Sigmoid colon (tissue), 7 donors: ENCODE data around the gene GTF2IRD1. TPM values are rescaled to one million over a fixed set of nuclear protein-coding genes. Genes with fewer than 3 reads are reported as not detected.
"Not testable (repeated sequence)": the region's sequence is repeated elsewhere in the genome, so short reads cannot be mapped to it uniquely, and the experiment has no call there.

Experiments used
- DNase-seq: peaks from one replicate; pipeline ENCODE4 v3.0.0-alpha.2; 2019
- H3K27ac ChIP-seq, 4 donors: fragments of 200-600 bp; sonication (generic); one replicate each; pipeline ENCODE4 v1.5.1; 2016 to 2019; ENCODE audit warnings: mild to moderate bottlenecking in 1 of 4
- H3K27me3 ChIP-seq, 3 donors: fragments of 200-600 bp; sonication (generic); one replicate each; pipeline ENCODE4 v1.5.1; 2019; ENCODE audit warnings: mild to moderate bottlenecking in 1 of 3
- H3K36me3 ChIP-seq, 4 donors: fragments of 200-600 bp; sonication (generic); one replicate each; pipeline ENCODE4 v1.5.1; 2016 to 2019
- H3K4me1 ChIP-seq, 4 donors: fragments of 200-600 bp; sonication (generic); one replicate each; pipeline ENCODE4 v1.5.1; 2017 to 2019
- H3K4me3 ChIP-seq, 4 donors: fragments of 200-600 bp; sonication (generic); one replicate each; pipeline ENCODE4 v1.5.1; 2017 to 2019; ENCODE audit warnings: mild to moderate bottlenecking in 2 of 4, moderate library complexity in 1 of 4
- H3K9me3 ChIP-seq, 4 donors: fragments of 200-600 bp in 3 of 4; sonication (generic) in 3 of 4; one replicate each; pipeline versions ENCODE4 v1.5.1 to v1.6.1; 2013 to 2019
- CTCF ChIP-seq, 4 experiments: fragments of 450-650 bp in 3 of 4; fragments of 200-600 bp in 1 of 4; IDR thresholded peaks; one replicate each; pipeline ENCODE4 v1.5.1; 2016 to 2019; ENCODE audit warnings: antibody characterized with exemption in 4 of 4, mild to moderate bottlenecking in 3 of 4, moderate library complexity in 2 of 4
- EP300 ChIP-seq, 4 donors: sonication (generic); formaldehyde crosslinking; IDR thresholded peaks; one replicate each; pipeline ENCODE4 v1.6.1; 2017; ENCODE audit warnings: antibody characterized with exemption in 4 of 4
- POLR2A ChIP-seq, 2 donors: fragments of 450-650 bp; IDR thresholded peaks; one replicate each; pipeline ENCODE4 v1.6.1; 2016; ENCODE audit warnings: antibody characterized with exemption in 2 of 2, mild to moderate bottlenecking in 2 of 2, moderate library complexity in 2 of 2
- POLR2AphosphoS5 ChIP-seq, 4 donors: sonication (generic); formaldehyde crosslinking; IDR thresholded peaks; one replicate each; pipeline ENCODE4 v1.6.1; 2017; ENCODE audit warnings: antibody characterized with exemption in 4 of 4
- WGBS, 2 donors: extraction: QIAGEN DNeasy Blood & Tissue Kit; methylation state at CpG; one replicate each; pipeline ENCODE4 v1.1.7; 2013; 5-methylcytosine and 5-hydroxymethylcytosine counted together
- intact Hi-C: fragments of 100-400 bp; cut with DNase I; formaldehyde crosslinking; loops from one replicate; pipeline ENCODE4 v1.15.1; 2023
- polyA plus RNA-seq, 3 donors: library from polyadenylated mRNA; stranded (reverse); fragments of 200-250 nt; gene quantifications; one replicate each; pipeline ENCODE4 v1.2.3, GENCODE V29; 2013
- small RNA-seq, 3 donors: library from RNA; depleted of rRNA; stranded (forward); fragments of <200 nt; gene quantifications; one replicate each; pipeline ENCODE3, GENCODE V24; 2016
- total RNA-seq, 4 donors: library from RNA; depleted of rRNA; stranded (reverse); fragments of >200 nt; gene quantifications; one replicate each; pipeline ENCODE4 v1.1.0, GENCODE V29; 2016
- donor health status: healthy with polysubstance abuse.
- donor health status: Bipolar disorder and iron deficiency.
- donor health status: healthy.

Gene GTF2IRD1
- total and polyA plus RNA-seq, 7 donors = 1.8 to 24.2 (median 15.0) TPM

GRCh38 chr7:74632505-74632904 is 178.8 kb downstream of the GTF2IRD1 start:
- Histone ChIP-seq H3K27ac (no peak overlapping the region), H3K27me3 (no peaks in the 10 kb centered on the region), H3K9me3 (no peaks in the 10 kb centered on the region), H3K36me3 (no peaks in the 10 kb centered on the region), H3K4me3 (no peak overlapping the region), H3K4me1 (peaks cover 0 to 27% (median 24%) of the 10 kb centered on the region in 4 donors)
- intact Hi-C loops = no loop called here
- DNase-seq = no peak
- WGBS, 2 donors = 84% methylated on average over 8 of the region's 8 CpGs
- no peak for TF ChIP-seq POLR2A (IDR thresholded peaks at IDR 0.05)
- no peak for TF ChIP-seq EP300 (IDR thresholded peaks at IDR 0.05)
- TF ChIP-seq CTCF (IDR thresholded peaks at IDR 0.05) = no peak
- no peak for TF ChIP-seq POLR2AphosphoS5 (IDR thresholded peaks at IDR 0.05)

- peaks cover 0 to 17% (median 16%) of the 10 kb centered on the region in 4 donors for H3K4me1 ChIP-seq
- no peaks in the 10 kb centered on the region for H3K9me3 ChIP-seq
- DNase-seq = no peak
- H3K27me3 ChIP-seq = no peaks in the 10 kb centered on the region
- H3K4me3 ChIP-seq = no peak overlapping the region
- no peak overlapping the region for H3K27ac ChIP-seq
- intact Hi-C loops = no loop called here
- TF ChIP-seq CTCF (IDR thresholded peaks at IDR 0.05) (no peak), EP300 (IDR thresholded peaks at IDR 0.05) (no peak), POLR2A (IDR thresholded peaks at IDR 0.05) (no peak), POLR2AphosphoS5 (IDR thresholded peaks at IDR 0.05) (no peak)
- no peaks in the 10 kb centered on the region for H3K36me3 ChIP-seq
- 39 to 79% methylated on average over 9 of the region's 9 CpGs for WGBS, 2 donors
These were observed 179.8 kb downstream of the GTF2IRD1 start for GRCh38 chr7:74633451-74633921.

- TF ChIP-seq POLR2A (IDR thresholded peaks at IDR 0.05) = no peak
- TF ChIP-seq EP300 (IDR thresholded peaks at IDR 0.05) = no peak
- TF ChIP-seq CTCF (IDR thresholded peaks at IDR 0.05) = no peak
- TF ChIP-seq POLR2AphosphoS5 (IDR thresholded peaks at IDR 0.05) = no peak
- H3K4me3 ChIP-seq = no peak overlapping the region
- intact Hi-C loops = no loop called here
- H3K36me3 ChIP-seq = no peaks in the 10 kb centered on the region
- H3K27me3 ChIP-seq = no peaks in the 10 kb centered on the region
- 98% methylated on average over 7 of the region's 7 CpGs for WGBS, 2 donors
- DNase-seq = no peak
- no peak overlapping the region for H3K27ac ChIP-seq
- peaks cover 0 to 16% (median 14%) of the 10 kb centered on the region in 4 donors for H3K4me1 ChIP-seq
- no peaks in the 10 kb centered on the region for H3K9me3 ChIP-seq
These were observed 184.0 kb downstream of the GTF2IRD1 start for GRCh38 chr7:74637745-74638144.

- WGBS, 2 donors = 7 to 36% methylated on average over 10 of the region's 11 CpGs
- H3K4me1 ChIP-seq, H3K36me3 ChIP-seq, DNase-seq, H3K9me3 ChIP-seq, H3K27me3 ChIP-seq, intact Hi-C loops: not testable (repeated sequence)
- peak overlapping the region in 3 of 4 donors; percentile 31 to 54 (median 47) for H3K27ac ChIP-seq
- peak overlapping the region in 2 of 4 donors; percentile 19 to 29 for H3K4me3 ChIP-seq
These were observed 196.3 kb downstream of the GTF2IRD1 start for GRCh38 chr7:74650055-74650454.

- H3K9me3 ChIP-seq, H3K4me1 ChIP-seq, H3K27me3 ChIP-seq, intact Hi-C loops, DNase-seq, H3K36me3 ChIP-seq: not testable (repeated sequence)
- Histone ChIP-seq H3K4me3 (peak overlapping the region in 1 of 4 donors; percentile 29), H3K27ac (peak overlapping the region in 2 of 4 donors; percentile 34 to 54)
- 70 to 80% methylated on average over 7 of the region's 9 CpGs for WGBS, 2 donors
These were observed 196.9 kb downstream of the GTF2IRD1 start for GRCh38 chr7:74650493-74651132.

- H3K4me3 ChIP-seq, H3K27me3 ChIP-seq, H3K9me3 ChIP-seq, DNase-seq, H3K27ac ChIP-seq, intact Hi-C loops, H3K4me1 ChIP-seq, H3K36me3 ChIP-seq: not testable (repeated sequence)
- WGBS, 2 donors = 91 to 94% methylated on average over 12 of the region's 12 CpGs
These were observed 197.4 kb downstream of the GTF2IRD1 start for GRCh38 chr7:74651133-74651504.

Small RNAs within 50 kb of the gene (small RNA-seq; reads per million reads assigned to genes)
- gene RNA5SP233 = 0 reads per million in 3 donors

Other genes with a start within 250 kb of the GTF2IRD1 start
- 10 to 100 TPM in 1 of 4 donors, 1 to 10 TPM in 3; 2.5 to 13.0 (median 4.4) TPM for gene LAT2, start 243.9 kb upstream of the GTF2IRD1 start, total RNA-seq
- 10 to 100 TPM in 2 of 3 donors, 1 to 10 TPM in 1; 4.8 to 31.1 (median 16.2) TPM for gene LAT2, start 243.9 kb upstream of the GTF2IRD1 start, polyA plus RNA-seq
- 10 to 100 TPM in 3 of 4 donors, 1 to 10 TPM in 1; 3.3 to 17.8 (median 14.8) TPM for gene RFC2, start 199.5 kb upstream of the GTF2IRD1 start, total RNA-seq
- gene RFC2, start 199.5 kb upstream of the GTF2IRD1 start, polyA plus RNA-seq = 10 to 100 TPM; 18.0 to 30.0 (median 22.2) TPM
- 10 to 100 TPM; 20.7 to 35.5 (median 22.3) TPM for gene CLIP2, start 164.5 kb upstream of the GTF2IRD1 start, total RNA-seq
- 10 to 100 TPM; 23.4 to 56.4 (median 40.2) TPM for gene CLIP2, start 164.5 kb upstream of the GTF2IRD1 start, polyA plus RNA-seq
- 100 to 1,000 TPM; 113 to 181 (median 142) TPM for gene GTF2I, start 203.8 kb downstream of the GTF2IRD1 start, total RNA-seq
- 10 to 100 TPM in 2 of 3 donors, 1 to 10 TPM in 1; 9.6 to 40.0 (median 26.4) TPM for gene GTF2I, start 203.8 kb downstream of the GTF2IRD1 start, polyA plus RNA-seq